ENCODE results near the gene AGBL1.

DNA sequence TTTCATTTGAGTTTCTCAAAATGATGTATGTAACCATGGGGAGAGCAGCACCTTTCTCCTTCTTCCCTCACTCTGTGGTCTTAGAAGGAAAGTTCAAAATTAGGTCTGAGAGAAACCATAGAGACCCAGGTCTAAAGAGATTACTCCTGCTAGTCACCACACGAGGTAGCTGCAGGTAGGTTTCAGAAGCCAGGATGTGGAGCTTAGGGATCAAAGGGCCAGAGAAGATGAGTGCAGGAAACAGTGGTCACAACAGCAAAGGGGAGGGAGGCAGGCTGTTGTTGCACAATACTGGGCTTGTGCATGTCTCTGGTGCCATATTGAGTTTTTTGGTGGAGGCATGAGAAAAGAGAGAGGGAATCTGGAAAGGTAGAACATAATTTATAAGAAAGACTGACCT is 583.6 kb downstream of the AGBL1 start:
- no peak for TF ChIP-seq POLR2A (IDR thresholded peaks at IDR 0.05; ENCODE audit: low read length)
- TF ChIP-seq GATA1 (IDR thresholded peaks at IDR 0.05; ENCODE audit: low read depth, low read length): no peak
